ENCODE results near the gene AMZ1.
"Not testable (repeated sequence)": the region's sequence is repeated elsewhere in the genome, so short reads cannot be mapped to it uniquely, and the experiment has no call there.

The AMZ1 gene

DNA sequence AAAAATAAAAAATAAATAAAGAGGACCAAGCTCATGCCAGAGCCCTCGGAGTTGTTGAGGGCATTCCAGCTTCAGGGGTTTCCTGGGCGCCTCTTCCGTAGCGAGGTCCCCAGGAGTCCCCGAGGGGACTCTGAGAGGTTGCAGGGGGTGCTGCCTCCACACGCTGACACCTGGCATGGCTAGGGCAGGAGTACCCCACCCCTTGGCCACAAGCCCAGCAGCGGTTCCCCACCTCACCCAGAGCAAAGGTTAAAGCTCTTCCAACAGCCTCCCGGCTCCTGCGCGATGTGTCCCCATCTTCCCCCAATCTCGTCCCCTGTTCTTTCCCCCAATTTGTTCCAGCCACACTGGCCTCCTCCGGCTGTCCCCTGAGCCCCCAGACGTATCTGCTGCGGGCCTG is 4.5 kb downstream of the AMZ1 start:
- no peak for DNase-seq

DNA sequence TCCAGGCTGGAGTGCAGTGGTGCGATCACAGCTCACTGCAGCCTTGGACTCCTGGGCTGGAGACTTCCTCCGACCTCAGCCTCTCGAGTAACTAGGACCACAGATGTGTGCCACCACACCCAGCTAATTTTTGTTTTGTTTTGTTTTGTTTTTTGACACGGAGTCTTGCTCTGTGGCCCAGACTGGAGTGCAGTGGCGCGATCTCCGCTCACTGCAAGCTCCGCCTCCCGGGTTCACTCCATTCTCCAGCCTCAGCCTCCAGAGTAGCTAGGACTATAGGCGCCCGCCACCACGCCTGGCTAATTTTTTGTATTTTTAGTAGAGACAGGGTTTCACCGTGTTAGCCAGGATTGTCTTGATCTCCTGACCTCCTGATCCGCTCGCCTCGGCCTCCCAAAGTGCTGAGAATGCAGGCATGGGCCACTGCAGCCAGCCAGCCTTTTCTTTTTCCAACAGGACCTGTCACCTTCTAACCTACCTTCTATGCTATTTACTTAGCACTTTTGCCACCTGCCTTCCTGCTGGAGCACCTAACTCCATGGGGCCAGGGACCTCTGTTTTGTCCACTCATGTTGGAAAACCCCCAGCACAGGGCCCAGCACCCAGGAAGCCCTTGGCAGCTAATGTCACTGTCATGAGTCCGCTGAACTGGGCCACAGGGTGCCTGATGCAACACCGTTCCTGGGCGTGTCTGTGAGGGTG is 5.6 kb downstream of the AMZ1 start:
- not testable (repeated sequence) for DNase-seq

DNA sequence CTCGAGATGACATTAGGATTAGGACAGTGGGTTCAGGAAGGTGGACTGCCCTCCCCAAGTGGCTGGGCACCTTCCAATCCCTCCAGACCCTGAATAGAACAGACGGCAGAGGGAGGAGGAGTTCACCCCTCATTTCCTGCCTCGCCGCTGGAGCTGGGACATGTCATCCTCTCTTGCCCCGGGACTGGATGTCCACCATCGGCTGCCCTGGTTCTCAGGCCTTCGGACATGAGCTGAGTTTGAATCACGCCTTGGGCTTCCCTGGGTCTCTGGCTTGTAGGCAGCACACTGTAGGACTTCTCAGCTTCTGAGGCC is 6.1 kb downstream of the AMZ1 start:
- not testable (repeated sequence) for DNase-seq

DNA sequence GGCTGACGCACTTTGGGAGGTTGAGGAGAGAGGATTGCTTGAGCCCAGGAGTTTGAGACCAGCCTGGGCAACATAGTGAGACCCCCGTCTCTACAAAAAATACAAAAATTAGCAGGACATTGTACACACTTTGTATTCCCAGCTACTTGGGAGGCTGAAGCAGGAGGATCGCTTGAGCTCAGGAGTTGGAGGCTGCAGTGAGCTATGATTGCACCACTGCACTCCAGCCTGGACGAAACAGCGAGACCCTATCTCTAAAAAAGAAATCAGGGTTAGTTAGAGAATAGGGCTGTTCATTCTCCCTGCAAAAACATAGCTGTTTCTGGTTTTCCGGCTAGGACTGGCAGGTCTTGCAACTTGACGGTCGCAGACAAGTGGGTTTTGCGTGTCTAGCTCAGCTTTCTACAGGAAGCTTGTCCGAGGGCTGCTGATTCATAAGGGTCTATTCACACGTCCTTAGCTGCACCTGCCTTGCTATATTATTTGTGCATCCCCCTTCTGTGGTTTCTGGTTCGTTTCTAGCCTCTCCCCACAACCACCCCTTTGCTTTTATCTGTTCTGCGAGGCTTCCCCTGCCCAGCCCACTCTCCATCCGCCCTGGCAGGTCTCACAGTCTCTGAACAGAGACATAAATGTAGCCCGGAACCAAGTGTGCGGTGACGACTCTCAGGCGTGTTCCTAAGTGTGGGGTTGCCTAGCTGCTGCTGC is 10.7 kb downstream of the AMZ1 start:
- no peak for DNase-seq

DNA sequence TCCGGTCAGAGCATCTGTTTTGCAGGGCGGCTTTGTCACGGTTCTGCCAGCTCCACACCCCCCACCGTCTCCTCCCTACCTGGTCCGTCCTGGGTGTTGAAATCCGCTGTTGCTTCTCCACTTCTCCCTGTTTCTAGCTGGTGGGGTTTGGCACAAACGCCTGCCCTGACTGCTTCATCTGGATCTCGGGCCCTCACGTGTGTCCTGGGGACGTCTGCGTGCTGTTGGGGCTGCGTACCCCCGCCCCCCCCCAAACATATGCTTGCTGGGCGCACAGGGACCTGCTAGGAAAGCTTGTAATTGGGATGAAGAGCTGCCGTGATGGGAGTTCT is 11.3 kb downstream of the AMZ1 start:
- DNase-seq, result no peak

DNA sequence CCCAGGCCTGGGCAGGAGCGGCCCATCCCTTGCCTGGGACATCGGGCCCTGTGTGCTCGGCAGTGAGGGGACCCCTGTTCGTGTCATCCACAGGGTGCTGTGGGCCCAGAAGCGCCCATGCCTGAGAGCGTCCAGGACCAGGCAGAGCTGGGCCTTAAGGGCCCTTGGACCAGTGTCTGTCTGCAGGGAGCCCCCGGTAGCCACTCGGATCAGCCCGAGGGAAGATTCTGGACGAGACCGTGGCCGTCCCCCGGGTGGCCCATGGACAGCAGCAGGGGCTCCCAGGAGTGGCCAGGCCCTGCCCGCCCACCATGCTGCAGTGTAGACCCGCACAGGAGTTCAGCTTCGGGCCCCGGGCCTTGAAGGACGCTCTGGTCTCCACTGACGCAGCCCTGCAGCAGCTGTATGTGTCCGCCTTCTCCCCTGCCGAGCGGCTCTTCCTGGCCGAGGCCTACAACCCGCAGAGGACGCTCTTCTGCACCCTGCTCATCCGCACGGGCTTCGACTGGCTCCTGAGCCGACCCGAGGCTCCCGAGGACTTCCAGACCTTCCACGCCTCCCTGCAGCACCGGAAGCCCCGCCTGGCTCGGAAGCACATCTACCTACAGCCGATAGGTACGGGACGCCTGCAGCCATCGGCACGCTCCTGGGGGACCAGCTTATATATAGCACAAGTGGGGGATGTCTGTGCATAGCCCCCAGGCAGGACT is 12.3 kb downstream of the AMZ1 start:
- DNase-seq, result no peak

DNA sequence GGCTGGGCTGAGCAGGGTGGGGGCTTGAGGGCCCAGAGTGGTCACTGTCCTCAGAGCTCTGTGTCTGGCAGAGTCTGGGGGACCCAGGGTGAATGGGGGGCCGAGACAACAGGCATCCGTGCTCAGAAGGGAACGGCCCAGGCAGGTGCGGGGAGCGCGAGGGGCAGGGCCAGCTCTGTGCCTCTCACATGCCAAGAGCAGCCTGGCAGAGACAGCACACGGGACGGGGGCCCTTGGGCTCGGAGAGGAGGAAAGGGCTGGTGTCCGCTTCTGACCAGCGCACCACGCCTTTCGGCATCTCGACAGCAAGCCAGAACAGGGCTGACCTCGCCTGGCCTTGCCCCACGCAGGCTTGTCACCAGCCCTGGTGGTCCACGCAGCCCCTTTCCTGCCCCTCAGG is 13.4 kb downstream of the AMZ1 start:
- DNase-seq, result no peak

DNA sequence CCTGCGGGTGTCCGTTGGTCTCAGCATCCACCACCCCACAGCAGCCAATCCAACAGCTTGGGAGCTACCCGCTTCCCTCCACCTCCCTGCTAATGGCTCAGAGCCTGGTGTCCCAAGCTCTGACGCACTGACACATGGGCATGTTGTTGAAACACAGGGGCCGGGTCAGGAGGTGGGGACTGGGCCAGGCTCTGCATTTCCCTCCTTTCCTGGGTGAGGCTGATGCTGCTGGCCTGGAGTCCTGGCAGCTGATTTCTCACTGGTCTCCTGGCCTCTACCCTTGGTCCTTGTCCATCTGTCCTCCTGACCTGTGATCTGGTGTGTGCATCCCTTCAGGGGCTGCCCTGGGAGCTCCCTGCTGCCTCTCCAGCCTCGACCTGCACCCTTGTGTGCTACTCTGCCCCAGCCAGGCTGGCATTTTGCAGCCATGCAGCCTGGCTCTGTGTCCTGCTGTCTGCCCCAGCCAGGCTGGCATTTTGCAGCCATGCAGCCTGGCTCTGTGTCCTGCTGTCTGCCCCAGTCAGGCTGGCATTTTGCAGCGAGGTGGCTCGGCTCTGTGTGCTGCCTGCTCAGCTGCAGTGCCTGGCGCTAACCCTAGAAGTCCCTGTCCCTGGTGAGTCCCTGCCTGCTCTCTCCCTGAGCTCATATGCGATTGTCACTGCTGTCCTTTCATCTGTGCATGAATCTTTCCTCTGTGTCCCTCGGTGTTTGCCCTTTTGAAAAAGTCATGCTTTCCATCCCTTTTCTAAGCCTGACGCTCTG is 14.0 kb downstream of the AMZ1 start:
- no peak for DNase-seq

DNA sequence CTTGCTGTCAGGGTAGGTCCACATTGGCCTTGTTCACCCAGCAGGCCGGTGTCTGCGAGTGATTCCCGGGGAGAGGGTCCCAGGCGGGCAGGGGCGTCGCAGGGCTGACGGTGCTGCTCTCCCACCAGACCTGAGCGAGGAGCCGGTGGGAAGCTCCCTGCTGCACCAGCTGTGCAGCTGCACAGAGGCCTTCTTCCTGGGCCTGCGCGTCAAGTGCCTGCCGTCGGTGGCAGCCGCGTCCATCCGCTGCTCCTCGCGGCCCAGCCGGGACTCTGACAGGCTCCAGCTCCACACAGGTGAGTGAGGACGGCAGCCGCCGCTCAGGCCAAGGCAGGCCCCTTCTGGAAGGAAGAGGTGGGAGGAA is 14.6 kb downstream of the AMZ1 start:
- DNase-seq, result no peak

DNA sequence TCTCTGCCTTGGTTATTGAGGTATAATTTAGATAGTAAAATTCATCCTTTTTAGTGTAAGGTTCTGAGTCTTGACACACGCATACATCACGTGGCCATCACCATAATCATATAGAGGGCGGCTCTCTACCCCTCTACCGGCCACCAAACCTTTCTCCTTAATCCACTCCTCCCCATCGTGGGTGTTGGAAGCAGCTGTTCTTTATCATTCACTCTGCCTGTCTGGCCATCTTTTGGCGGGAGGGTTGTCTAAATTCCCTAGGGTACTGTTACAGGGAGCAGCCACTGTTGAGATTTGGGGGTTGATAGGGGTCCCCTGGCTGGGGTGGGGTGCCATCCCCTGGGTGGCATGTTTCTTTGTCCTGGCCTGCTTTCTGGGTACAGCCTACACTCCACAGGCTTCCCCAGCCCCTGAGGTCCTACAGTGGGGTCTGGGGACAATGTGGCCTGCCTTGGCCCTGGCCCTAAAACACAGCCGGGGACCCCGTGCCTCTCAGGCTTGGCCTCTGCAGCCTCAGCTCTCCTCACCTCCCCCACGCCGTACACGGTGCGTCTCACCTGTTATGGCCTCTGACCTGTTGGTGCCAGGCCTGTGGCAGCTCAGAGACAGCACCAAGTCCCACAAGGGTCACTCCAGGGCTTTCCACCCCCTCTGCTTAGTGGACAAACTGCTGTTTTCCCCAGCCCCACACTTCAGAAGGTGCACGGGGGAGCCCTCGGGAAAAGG is 17.5 kb downstream of the AMZ1 start:
- no peak for DNase-seq

DNA sequence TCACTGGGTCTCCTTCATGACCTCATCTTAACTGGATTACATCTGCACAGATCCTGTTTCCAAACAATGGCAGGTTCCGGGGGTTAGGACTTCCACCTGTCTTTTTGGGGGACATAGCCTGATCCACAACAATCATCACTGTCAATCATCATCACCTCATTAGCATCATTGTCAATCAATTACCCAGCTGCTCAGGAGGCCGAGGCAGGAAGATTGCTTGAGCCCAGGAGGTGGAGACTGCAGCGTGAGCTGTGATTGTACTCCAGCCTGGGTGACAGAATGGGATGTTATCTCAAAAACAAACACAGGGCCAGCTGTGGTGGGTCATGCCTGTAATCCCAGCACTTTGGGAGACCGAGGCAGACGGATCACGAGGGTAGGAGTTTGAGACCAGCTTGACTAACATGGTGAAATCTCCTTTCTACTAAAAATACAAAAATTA is 18.7 kb downstream of the AMZ1 start:
- DNase-seq, result no peak

DNA sequence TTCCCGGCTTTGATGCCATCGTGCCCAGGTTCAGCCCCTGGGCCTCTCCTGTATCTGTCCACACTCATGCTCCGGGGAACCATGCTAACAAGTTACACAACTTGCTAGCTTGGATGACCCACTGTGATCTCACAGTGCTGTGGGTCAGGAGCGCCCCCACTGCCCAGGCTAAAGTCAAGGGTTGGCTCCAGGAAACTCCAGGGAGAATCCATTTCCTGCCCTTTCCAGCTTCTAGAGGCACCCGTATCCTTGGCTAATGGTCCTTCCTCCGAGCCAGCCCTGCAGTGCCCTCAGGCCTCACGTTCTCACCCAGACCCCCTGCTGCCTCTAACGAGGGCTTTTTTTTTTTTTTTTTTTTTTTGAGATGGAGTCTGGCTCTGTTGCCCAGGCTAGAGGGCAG is 19.5 kb downstream of the AMZ1 start:
- DNase-seq, result no peak

DNA sequence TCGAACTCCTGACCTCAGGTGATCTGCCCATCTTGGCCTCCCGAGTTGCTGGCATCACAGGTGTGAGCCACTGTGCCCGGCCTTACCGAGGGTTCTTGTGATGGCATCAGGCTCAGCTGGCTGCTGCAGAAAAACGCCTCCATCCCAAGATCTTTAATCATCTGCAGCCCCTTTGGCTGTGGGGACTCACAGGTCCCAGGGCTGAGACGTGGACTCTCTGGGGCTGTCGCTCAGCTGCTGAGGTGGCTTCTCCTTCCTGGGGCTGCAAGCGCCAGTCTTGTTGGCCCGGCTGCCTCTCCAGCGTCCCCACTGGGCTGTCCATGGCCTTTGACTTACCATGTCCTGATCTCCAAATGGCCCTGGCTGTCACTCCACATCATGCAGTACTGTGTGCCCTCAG is 20.0 kb downstream of the AMZ1 start:
- DNase-seq, result no peak

DNA sequence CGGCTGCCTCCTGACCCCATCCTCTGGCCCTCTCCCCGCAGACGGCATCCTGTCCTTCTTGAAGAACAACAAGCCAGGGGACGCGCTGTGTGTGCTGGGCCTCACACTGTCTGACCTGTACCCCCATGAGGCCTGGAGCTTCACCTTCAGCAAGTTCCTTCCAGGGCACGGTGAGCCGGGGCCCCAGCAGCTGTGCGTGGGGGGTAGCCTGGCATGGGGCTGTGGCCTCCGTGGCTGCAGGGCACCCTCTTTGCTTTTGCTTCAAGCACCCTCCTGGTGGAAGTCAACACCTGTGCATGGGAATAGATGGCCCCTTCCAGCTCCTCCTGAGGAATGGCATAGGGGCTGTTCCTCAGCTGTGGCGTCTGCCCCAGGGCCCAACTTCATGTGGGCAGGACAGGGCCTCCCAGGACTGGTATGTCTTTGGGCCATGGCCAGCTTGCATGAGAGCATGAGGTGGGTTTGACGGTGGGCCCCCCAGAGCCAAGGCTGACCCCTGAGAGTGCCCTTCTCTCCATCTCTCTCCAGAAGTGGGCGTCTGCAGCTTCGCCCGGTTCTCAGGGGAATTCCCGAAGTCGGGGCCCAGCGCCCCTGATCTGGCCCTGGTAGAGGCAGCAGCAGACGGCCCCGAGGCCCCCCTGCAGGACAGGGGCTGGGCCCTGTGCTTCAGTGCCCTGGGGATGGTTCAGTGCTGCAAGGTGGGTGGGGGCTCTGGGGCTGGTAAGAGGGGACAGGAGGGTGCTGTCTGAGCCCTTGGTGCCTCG is 20.7 kb downstream of the AMZ1 start:
- no peak for DNase-seq

DNA sequence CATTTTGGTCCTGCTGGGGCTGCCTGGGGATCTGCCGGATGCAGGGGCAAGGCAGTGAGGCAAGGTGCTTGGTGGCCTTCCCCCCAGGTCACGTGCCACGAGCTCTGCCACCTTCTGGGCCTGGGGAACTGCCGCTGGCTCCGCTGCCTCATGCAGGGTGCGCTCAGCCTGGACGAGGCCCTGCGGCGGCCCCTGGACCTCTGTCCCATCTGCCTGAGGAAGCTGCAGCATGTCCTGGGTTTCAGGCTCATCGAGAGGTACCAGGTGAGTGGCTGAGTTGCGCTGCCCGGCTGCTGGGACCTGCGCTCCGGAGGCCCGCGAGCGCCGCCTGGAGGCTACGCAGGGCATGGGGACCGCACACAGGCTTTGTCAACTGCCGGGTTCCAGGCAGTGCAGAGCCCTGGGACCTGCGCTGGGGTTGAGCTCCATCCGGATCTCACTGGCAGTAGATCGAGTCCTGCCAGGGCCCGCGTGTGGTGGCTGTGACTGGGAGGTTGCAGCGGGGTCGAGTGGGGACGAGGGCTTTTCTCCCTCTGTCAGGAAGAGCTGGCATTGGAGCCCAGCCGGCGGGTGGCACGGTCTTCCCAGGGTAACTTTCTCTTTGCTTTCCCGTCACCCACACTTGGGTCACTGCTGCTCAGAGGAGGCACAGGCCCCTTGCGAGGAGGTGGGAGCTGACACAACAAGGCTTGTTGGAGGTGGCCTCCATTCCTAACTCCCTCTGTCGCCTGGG is 21.7 kb downstream of the AMZ1 start:
- DNase-seq, result no peak

DNA sequence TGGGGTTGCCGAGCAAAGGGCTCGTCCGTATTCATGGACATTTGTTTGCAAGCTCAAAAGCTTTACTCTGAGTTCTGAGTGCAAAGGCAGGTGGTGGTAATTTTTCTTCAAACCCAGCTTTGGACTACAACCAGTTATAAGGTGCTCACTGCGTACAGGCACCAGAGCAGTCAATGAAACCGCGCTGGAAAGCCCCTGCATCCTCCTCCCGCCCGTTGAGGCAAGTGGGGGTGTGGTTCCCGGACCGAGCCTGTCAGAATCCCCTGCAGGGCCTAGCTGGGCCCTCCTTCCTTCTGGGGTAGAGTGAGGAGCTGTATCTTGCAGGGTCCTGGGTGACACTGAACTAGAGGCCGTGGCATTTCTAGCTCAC is 22.3 kb downstream of the AMZ1 start:
- no peak for DNase-seq

DNA sequence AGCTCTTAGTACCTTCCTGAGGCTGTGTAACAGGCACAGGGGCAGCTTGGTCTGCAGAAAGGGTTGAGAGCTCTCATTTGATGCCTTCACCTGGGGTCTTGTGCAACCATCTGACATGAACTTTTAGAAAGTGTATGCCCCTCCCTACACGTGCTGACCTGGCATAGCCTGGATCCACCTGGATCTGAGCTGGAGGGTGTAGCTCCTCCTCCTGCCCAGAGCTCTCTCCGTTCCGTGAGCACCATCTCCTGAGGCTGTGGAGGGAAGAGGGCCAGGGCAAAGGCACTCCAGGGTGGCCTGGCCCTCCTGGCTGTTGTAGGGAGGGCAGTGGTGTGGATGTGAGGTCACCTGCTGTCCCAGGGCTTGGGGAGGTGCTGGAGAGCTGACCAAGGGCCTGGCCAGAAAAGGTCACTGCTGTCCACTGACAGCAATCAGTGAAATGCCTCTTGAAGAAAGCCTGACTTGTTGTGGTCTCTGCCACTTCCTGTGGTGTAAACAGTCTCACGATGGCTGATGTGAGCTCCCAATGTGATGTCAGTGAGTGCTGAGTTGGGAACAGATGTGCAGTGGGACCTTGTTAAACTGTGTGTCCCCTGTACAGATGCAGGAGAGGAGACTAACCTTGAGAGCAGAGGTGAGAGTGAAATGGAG is 23.0 kb downstream of the AMZ1 start:
- DNase-seq, result no peak

DNA sequence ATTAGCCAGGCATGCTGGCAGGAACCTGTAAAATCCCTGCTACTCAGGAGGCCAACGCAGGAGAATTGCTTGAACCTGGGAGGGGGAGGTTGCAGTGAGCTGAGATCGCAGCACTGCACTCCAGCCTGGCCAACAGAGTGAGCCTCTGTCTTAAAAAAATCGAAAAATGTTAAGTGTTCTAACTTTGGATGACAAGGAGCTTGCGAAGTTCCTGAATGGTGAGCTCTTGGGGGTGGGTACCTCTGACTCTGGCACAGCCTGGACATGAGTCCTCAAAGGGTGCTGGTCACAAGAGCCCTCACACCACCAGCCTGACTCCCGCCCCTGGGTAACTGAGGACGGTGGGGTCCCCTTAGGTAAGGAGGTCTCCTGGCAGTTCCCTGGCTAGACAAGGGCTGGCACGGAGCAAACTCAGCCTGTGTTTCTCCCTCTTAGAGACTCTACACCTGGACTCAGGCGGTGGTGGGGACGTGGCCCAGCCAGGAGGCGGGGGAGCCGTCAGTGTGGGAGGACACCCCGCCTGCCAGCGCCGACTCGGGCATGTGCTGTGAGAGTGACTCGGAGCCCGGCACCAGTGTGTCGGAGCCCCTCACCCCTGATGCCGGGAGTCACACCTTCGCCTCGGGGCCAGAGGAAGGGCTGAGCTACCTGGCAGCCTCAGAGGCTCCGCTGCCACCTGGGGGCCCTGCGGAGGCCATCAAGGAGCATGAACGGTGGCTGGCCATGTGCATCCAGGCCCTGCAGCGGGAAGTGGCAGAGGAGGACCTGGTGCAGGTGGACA is 24.1 kb downstream of the AMZ1 start:
- DNase-seq, result no peak

DNA sequence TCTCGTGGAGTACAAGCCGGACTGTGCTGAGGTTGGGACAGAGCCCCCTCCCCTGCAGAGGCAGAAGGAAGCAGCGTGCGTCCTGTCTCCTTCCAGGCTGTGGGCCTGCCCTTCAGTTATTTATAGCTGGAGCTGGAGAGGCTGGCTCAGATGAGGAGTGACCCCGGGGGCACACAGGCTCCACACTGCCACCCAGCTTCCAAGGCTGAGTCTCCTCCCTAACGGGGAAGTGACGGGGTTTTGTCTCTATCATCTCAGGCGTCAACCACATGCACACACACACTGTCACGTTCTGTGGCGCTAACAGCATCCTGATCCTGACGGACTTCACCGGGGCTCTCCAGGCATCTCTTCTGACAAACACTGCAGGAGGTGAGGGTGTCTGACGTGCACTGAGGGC is 25.4 kb downstream of the AMZ1 start:
- DNase-seq, result no peak

DNA sequence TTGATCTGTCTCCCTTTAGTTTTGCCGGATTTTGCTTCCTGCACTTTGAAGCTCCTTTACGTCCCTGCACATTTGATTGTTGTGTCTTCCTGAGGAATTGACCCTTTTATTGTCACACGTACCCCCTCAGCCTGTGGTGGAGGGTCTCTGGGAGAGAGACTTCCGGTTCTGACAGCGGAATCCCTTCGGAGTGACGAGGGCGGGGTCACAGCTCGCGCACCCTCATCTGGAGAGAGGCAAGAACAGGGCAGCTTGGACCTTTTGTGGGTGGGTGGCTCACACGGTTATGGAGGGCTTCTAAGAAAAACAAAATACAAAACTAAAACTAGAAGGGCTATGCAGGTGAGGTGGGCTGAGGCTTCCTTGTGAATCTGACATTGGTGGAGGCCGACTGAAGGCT is 26.0 kb downstream of the AMZ1 start:
- DNase-seq, result no peak
